ENCODE data around the gene TNPO1. TPM values are rescaled to one million over a fixed set of nuclear protein-coding genes. Genes with fewer than 3 reads are reported as not detected.

Gene TNPO1
- total RNA-seq, 1 donor, result 256 TPM

GRCh38 chr5:72883850-72884249 lies 67.4 kb downstream of the TNPO1 start:
- Histone ChIP-seq H3K4me3 (ENCODE audit: insufficient read depth, low read length) (no peak overlapping the region), H3K27me3 (ENCODE audit: insufficient read depth, low read length) (no peaks in the 10 kb centered on the region), H3K36me3 (ENCODE audit: insufficient read depth, low read length) (peaks cover 94% of the 10 kb centered on the region), H3K27ac (ENCODE audit: low read depth, low read length) (no peak overlapping the region), H2AFZ (ENCODE audit: low read length) (no peak overlapping the region), H3K4me2 (ENCODE audit: insufficient read depth, low read length) (no peak overlapping the region), H3K79me2 (ENCODE audit: insufficient read depth, low read length) (peaks cover 83% of the 10 kb centered on the region), H3K4me1 (ENCODE audit: insufficient read depth, low read length) (no peaks in the 10 kb centered on the region), H4K20me1 (ENCODE audit: insufficient read depth, low read length) (peaks cover 25% of the 10 kb centered on the region), H3K9me3 (ENCODE audit: low read depth, low read length) (no peaks in the 10 kb centered on the region)
- no peak for DNase-seq (ENCODE audit: insufficient read length, low spot score, missing footprints)
- TF ChIP-seq CTCF (IDR thresholded peaks at IDR 0.05; ENCODE audit: extremely low read depth, low read depth, low read length), result no peak

- H3K36me3 ChIP-seq (ENCODE audit: insufficient read depth, low read length), result peaks cover 94% of the 10 kb centered on the region
- H3K79me2 ChIP-seq (ENCODE audit: insufficient read depth, low read length), result peaks cover 77% of the 10 kb centered on the region
- no peaks in the 10 kb centered on the region for H3K27me3 ChIP-seq (ENCODE audit: insufficient read depth, low read length)
- H3K4me3 ChIP-seq (ENCODE audit: insufficient read depth, low read length), result no peak overlapping the region
- H3K9me3 ChIP-seq (ENCODE audit: low read depth, low read length), result no peaks in the 10 kb centered on the region
- H3K4me1 ChIP-seq (ENCODE audit: insufficient read depth, low read length), result no peaks in the 10 kb centered on the region
- H2AFZ ChIP-seq (ENCODE audit: low read length), result no peak overlapping the region
- no peak for TF ChIP-seq CTCF (IDR thresholded peaks at IDR 0.05; ENCODE audit: extremely low read depth, low read depth, low read length)
- no peak overlapping the region for H3K27ac ChIP-seq (ENCODE audit: low read depth, low read length)
- no peak for DNase-seq (ENCODE audit: insufficient read length, low spot score, missing footprints)
- peaks cover 20% of the 10 kb centered on the region for H4K20me1 ChIP-seq (ENCODE audit: insufficient read depth, low read length)
- no peak overlapping the region for H3K4me2 ChIP-seq (ENCODE audit: insufficient read depth, low read length)
Measured at GRCh38 chr5:72884892-72885291, 68.4 kb downstream of the TNPO1 start.

- no peak for DNase-seq (ENCODE audit: insufficient read length, low spot score, missing footprints)
- H3K4me1 ChIP-seq (ENCODE audit: insufficient read depth, low read length), result no peaks in the 10 kb centered on the region
- no peak overlapping the region for H3K4me3 ChIP-seq (ENCODE audit: insufficient read depth, low read length)
- no peak overlapping the region for H3K4me2 ChIP-seq (ENCODE audit: insufficient read depth, low read length)
- peaks cover 20% of the 10 kb centered on the region for H4K20me1 ChIP-seq (ENCODE audit: insufficient read depth, low read length)
- no peak overlapping the region for H3K27ac ChIP-seq (ENCODE audit: low read depth, low read length)
- no peaks in the 10 kb centered on the region for H3K9me3 ChIP-seq (ENCODE audit: low read depth, low read length)
- no peak for TF ChIP-seq CTCF (IDR thresholded peaks at IDR 0.05; ENCODE audit: extremely low read depth, low read depth, low read length)
- peaks cover 82% of the 10 kb centered on the region for H3K79me2 ChIP-seq (ENCODE audit: insufficient read depth, low read length)
- H3K27me3 ChIP-seq (ENCODE audit: insufficient read depth, low read length), result no peaks in the 10 kb centered on the region
- peaks cover 94% of the 10 kb centered on the region for H3K36me3 ChIP-seq (ENCODE audit: insufficient read depth, low read length)
- H2AFZ ChIP-seq (ENCODE audit: low read length), result no peak overlapping the region
Measured at GRCh38 chr5:72885824-72886223, 69.4 kb downstream of the TNPO1 start.

- H3K79me2 ChIP-seq (ENCODE audit: insufficient read depth, low read length), result peaks cover 73% of the 10 kb centered on the region
- H3K36me3 ChIP-seq (ENCODE audit: insufficient read depth, low read length), result peaks cover 93% of the 10 kb centered on the region
- no peak for TF ChIP-seq CTCF (IDR thresholded peaks at IDR 0.05; ENCODE audit: extremely low read depth, low read depth, low read length)
Measured at GRCh38 chr5:72888595-72888994, 72.1 kb downstream of the TNPO1 start.

More at GRCh38 chr5:72888595-72888994, 72.1 kb downstream of the TNPO1 start:
- Histone ChIP-seq H3K4me1 (ENCODE audit: insufficient read depth, low read length) (no peaks in the 10 kb centered on the region), H4K20me1 (ENCODE audit: insufficient read depth, low read length) (peaks cover 20% of the 10 kb centered on the region), H3K27me3 (ENCODE audit: insufficient read depth, low read length) (no peaks in the 10 kb centered on the region), H3K4me3 (ENCODE audit: insufficient read depth, low read length) (no peak overlapping the region), H2AFZ (ENCODE audit: low read length) (no peak overlapping the region), H3K27ac (ENCODE audit: low read depth, low read length) (no peak overlapping the region), H3K9me3 (ENCODE audit: low read depth, low read length) (no peaks in the 10 kb centered on the region), H3K4me2 (ENCODE audit: insufficient read depth, low read length) (no peak overlapping the region)
- DNase-seq (ENCODE audit: insufficient read length, low spot score, missing footprints), result no peak
